Activated naive CD4-positive, alpha-beta T cell treated with anti-CD3 and anti-CD28 coated beads for 36 hours (primary cell): ENCODE measurements around the gene RBL1. TPM values are rescaled to one million over a fixed set of nuclear protein-coding genes. Genes with fewer than 3 reads are reported as not detected.
"Not testable (repeated sequence)": the region's sequence is repeated elsewhere in the genome, so short reads cannot be mapped to it uniquely, and the experiment has no call there.

ENCODE experiments used
- CTCF ChIA-PET: fragments of 350-600 bp; sonication (Branson Sonifier 250); formaldehyde crosslinking; loops from one replicate; lab custom pipeline; 2021; ENCODE audit warnings: antibody characterized with exemption; lab: Charles Lee
- DNase-seq: peaks from one replicate; pipeline ENCODE4 v3.0.0-alpha.2; 2020
- H3K27ac Mint-ChIP-seq: one replicate; pipeline ENCODE4 v1.8.0; 2021; ENCODE audit warnings: mild to moderate bottlenecking, mixed read lengths
- H3K27me3 Mint-ChIP-seq: one replicate; pipeline ENCODE4 v1.8.0; 2021; ENCODE audit warnings: low read depth, mixed read lengths
- H3K36me3 Mint-ChIP-seq: one replicate; pipeline ENCODE4 v1.8.0; 2021; ENCODE audit warnings: low read depth, mixed read lengths
- H3K4me1 Mint-ChIP-seq: one replicate; pipeline ENCODE4 v1.8.0; 2021; ENCODE audit warnings: low read depth, mixed read lengths
- H3K4me3 Mint-ChIP-seq: one replicate; pipeline ENCODE4 v1.8.0; 2021; ENCODE audit warnings: mild to moderate bottlenecking, moderate library complexity, mixed read lengths
- H3K9me3 Mint-ChIP-seq: one replicate; pipeline ENCODE4 v1.8.0; 2021; ENCODE audit warnings: mixed read lengths
- intact Hi-C: fragments of 100-400 bp; cut with micrococcal nuclease; formaldehyde crosslinking; loops from one replicate; pipeline ENCODE4 v1.15.1; 2023
- total RNA-seq, 2 experiments: library from RNA; stranded (reverse); gene quantifications; one replicate each; pipeline ENCODE4 v1.2.3, GENCODE V29; 2021

RBL1 gene
- total RNA-seq, 2 experiments from 2014 or later: 32.9 to 36.2 TPM

DNA sequence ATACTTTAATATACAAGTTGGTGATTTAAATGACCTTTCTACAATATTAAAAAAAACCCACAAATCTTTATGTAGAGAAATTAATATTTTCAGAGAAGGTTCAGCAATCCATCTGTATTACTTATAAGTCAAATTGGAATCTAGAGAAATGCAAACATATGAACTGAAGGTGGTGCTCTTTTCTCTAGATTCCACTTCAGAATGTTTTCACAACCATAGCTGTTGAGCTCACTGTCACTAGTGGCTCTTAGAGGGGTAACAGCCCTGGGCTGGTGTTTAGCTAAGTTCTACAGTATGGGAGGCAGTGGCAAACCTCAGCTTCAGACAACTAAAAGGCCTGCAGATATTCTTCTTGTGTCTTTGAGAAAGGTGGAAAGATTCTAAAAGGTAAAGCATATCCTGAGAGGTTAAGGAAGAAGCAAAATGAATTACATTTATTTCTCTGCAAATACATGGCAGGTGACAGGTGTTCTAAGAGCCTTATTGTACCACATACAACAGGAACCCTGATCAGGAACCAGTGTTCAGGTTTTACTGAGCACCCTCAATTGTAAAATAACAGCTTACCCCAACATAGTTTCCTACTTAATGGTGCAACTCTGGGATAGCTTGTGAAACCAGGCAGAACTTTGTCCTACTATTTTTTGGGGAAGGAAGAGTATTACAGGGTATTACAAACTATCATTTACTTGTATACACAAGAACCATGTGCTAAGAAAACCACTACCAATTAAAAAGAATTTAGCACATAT, 87.7 kb downstream of the RBL1 start:
- Mint-ChIP-seq H3K27me3 (no peaks in the 10 kb centered on the region), H3K27ac (no peak overlapping the region), H3K4me1 (peaks cover 17% of the 10 kb centered on the region), H3K36me3 (peaks cover 32% of the 10 kb centered on the region), H3K9me3 (no peaks in the 10 kb centered on the region), H3K4me3 (no peak overlapping the region)
- intact Hi-C loops: loop anchor here (5.0 kb wide), 1 partner anchor 184 kb away; no protein-coding TSS in a partner anchor
- CTCF ChIA-PET: interaction anchor here (0.6 to 1.9 kb wide), 9 partner anchors 9 to 228 kb away, joined by 3 to 7 read pairs (median 4); partner anchors contain the start of gene RBL1
- DNase-seq: no peak

DNA sequence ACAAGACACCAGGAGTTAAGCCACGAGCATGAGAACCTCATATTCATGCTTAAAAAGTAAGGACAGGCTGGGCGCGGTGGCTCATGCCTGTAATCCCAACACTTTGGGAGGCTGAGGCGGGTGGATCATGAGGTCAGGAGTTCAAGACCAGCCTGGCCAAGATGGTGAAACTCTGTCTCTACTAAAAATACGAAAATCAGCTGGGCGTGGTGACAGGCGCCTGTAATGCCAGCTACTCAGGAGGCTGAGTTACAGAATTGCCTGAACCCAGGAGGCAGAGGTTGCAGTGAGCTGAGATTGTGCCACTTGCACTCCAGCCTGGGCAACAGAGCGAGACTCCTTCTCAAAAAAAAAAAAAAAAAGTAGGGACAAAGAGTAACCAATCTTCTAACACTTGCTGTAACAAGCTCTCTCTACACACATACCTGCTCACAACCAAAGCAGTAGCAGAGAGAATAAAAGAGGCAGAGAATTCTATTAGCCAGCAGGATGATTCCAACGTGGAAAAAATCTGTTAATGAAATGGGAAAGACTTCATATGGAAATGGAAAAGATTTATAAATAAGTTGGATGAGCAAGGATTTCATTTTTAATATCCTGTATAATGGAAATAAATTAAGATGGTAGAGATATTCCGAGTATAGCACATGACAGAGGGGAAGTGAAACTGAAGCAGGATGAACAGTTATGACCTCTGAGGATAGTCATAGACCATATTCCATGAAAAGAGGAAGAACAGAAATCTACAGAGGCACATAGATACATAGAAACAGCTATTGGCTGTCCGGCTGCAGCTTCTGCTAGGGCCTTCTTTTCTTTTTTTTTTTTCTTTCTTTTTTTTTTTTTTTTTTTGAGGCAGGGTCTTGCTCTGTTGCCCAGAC, 90.5 kb downstream of the RBL1 start:
- H3K9me3 Mint-ChIP-seq, H3K4me3 Mint-ChIP-seq, H3K27me3 Mint-ChIP-seq, H3K27ac Mint-ChIP-seq, DNase-seq: not testable (repeated sequence)
- Mint-ChIP-seq H3K36me3 (peaks cover 26% of the 10 kb centered on the region), H3K4me1 (peaks cover 15% of the 10 kb centered on the region)
- intact Hi-C loops: loop anchor here (5.0 kb wide), 1 partner anchor 187 kb away; no protein-coding TSS in a partner anchor
- CTCF ChIA-PET: interaction anchor here (0.7 kb wide), 3 partner anchors 50 to 73 kb away, joined by 3 to 4 read pairs (median 4); no protein-coding TSS in a partner anchor

DNA sequence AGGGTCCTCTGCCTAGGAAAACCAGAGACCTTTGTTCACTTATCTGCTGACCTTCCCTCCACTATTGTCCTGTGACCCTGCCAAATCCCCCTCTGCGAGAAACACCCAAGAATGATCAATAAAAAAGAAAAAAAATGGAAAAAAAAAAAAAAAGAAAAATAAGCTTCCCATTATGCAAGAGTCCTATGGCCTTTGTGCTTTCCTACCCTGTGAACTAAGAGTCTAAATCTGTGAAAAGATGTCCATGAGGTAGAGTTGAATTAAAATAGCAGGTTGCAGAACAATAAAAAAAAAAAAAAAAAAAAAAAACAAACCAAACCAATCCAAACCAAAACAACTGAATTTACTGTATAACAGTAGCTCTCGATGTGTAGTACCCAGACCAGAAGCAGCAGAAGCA, 94.2 kb downstream of the RBL1 start:
- H3K4me3 Mint-ChIP-seq, intact Hi-C loops, DNase-seq, H3K9me3 Mint-ChIP-seq, CTCF ChIA-PET, H3K27me3 Mint-ChIP-seq, H3K27ac Mint-ChIP-seq: not testable (repeated sequence)
- peaks cover 12% of the 10 kb centered on the region for H3K4me1 Mint-ChIP-seq
- peaks cover 36% of the 10 kb centered on the region for H3K36me3 Mint-ChIP-seq

DNA sequence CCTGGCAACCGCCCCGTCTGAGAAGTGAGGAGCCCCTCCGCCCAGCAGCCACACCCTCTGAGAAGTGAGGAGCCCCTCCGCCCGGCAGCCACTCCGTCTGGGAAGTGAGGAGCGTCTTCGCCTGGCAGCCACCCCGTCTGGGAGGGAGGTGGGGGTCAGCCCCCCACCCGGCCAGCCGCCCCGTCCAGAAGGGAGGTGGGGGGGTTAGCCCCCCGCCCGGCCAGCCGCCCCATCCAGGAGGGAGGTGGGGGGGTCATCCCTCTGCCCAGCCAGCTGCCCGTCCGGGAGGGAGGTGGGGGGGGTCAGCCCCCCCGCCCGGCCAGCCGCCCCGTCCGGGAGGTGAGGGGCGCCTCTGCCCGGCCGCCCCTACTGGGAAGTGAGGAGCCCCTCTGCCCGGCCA, 95.6 kb downstream of the RBL1 start:
- CTCF ChIA-PET, H3K27me3 Mint-ChIP-seq, H3K4me3 Mint-ChIP-seq, H3K27ac Mint-ChIP-seq, intact Hi-C loops, H3K9me3 Mint-ChIP-seq, DNase-seq: not testable (repeated sequence)
- peaks cover 42% of the 10 kb centered on the region for H3K36me3 Mint-ChIP-seq
- H3K4me1 Mint-ChIP-seq: peaks cover 12% of the 10 kb centered on the region

DNA sequence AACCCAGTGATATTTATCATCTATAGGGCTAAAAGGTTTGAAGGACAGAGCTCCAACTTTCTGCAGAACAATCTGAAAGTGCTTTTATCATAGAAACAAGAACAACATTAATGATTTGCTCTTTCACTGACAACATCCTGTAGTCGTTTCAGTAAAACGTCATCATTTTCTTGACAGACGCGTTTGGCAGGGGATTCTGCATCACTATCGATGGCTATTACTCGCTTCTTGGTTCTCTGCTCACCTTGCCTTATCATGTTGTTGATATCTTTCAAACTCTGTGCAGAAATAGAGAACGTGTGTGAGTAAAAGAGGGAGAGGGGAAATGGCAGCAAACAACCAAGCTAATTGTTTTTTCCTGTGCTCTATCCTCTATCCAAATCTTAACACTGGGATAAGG, 97.1 kb downstream of the RBL1 start:
- Mint-ChIP-seq H3K36me3 (peaks cover 51% of the 10 kb centered on the region), H3K27me3 (no peaks in the 10 kb centered on the region), H3K9me3 (peaks cover 1% of the 10 kb centered on the region), H3K4me1 (peaks cover 14% of the 10 kb centered on the region), H3K4me3 (no peak overlapping the region), H3K27ac (peak overlapping the region; percentile 80)
- DNase-seq: no peak
- intact Hi-C loops: no loop called here
- CTCF ChIA-PET: interaction anchor here (0.6 kb wide), 1 partner anchor 287 kb away, joined by 7 read pairs; no protein-coding TSS in a partner anchor

DNA sequence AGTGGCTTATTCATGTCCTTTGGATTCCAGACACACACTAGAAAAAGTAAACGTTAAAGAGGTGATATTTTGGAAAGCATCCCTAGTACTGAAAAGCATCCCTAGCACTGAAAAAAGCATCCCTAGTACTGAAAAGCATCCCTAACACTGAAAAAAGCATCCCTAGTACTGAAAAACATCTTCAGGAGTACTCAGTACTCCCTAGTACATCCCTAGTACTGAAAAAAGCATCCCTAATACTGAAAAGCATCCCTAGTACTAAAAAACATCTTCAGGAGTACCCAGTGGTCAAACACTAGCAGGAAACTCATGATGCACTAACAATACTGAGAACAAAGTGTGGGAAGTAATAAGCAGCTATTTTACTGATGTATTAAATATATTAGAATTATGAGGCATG, 98.7 kb downstream of the RBL1 start:
- CTCF ChIA-PET: no interaction called here
- no peak for DNase-seq
- intact Hi-C loops: no loop called here
- H3K4me1 Mint-ChIP-seq: peaks cover 14% of the 10 kb centered on the region
- no peaks in the 10 kb centered on the region for H3K27me3 Mint-ChIP-seq
- peaks cover 45% of the 10 kb centered on the region for H3K36me3 Mint-ChIP-seq
- no peak overlapping the region for H3K27ac Mint-ChIP-seq
- H3K4me3 Mint-ChIP-seq: no peak overlapping the region
- H3K9me3 Mint-ChIP-seq: peaks cover 8% of the 10 kb centered on the region

DNA sequence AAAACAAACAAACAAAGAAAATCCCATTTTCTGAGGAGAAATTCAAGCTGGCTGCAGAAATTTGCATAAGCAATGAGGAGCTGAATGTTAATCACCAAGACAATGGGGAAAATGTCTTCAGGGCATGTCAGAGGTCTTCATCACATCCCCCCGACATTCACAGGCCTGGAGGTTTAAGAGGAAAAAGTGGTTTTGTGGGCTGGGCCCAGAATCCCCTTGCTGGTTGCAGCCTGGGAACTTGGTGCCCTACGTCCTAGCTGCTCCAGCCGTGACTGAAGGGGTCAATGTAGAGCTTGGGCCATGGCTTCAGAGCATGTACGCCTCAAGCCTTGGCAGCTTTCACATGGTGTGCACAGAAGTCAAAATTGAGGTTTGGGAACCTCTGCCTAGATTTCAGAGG, 101.6 kb downstream of the RBL1 start:
- H3K4me3 Mint-ChIP-seq, H3K9me3 Mint-ChIP-seq, H3K27me3 Mint-ChIP-seq, DNase-seq, intact Hi-C loops, H3K27ac Mint-ChIP-seq: not testable (repeated sequence)
- Mint-ChIP-seq H3K4me1 (peaks cover 28% of the 10 kb centered on the region), H3K36me3 (peaks cover 44% of the 10 kb centered on the region)
- CTCF ChIA-PET: interaction anchor here (1.3 kb wide), 1 partner anchor 14 kb away, joined by 7 read pairs; no protein-coding TSS in a partner anchor

DNA sequence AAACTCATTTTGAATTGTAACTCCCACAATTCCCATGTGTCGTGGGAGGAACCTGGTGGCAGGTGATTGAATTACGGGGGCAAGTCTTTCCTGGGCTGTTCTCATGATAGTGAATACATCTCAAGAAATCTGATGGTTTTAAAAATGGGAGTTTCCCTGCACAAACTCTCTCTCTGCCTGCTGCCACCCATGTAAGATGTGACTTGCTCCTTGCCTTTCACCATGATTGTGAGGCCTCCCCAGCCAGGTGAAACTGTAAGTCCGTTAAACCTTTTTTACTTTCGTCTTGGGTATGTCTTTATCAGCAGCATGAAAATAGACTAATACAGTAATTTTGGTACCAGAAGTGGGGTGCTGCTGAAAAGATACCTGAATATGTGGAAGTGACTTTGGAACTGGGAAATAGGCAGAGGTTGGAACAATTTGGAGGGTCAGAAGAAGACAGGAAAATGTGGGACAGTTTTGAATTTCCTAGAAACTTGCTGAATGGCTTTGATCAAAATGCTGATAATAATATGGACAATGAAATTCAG, 102.9 kb downstream of the RBL1 start:
- Mint-ChIP-seq H3K36me3 (peaks cover 43% of the 10 kb centered on the region), H3K4me1 (peaks cover 33% of the 10 kb centered on the region), H3K4me3 (no peak overlapping the region), H3K27ac (no peak overlapping the region), H3K27me3 (no peaks in the 10 kb centered on the region), H3K9me3 (peaks cover 8% of the 10 kb centered on the region)
- CTCF ChIA-PET: interaction anchor here (0.9 kb wide), 1 partner anchor 9 kb away, joined by 6 read pairs; no protein-coding TSS in a partner anchor
- no peak for DNase-seq
- intact Hi-C loops: no loop called here

DNA sequence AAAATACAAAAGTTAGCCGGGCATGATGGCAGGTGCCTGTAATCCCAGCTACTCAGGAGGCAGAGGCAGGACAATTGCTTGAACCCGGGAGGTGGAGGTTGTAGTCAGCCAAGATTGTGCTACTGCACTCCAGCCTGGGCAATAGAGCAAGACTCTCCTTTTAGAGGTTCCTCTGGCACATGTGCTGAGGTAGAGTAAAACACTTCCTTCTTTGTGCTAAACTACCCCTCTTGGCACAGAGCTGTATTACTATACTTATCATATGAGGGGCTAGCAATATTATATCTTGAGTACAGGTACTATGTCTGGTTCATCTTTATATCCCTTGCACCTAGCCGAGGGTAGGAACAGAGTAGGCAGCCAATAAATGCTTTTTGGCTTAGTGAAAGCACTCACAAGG, 104.1 kb downstream of the RBL1 start:
- DNase-seq: no peak
- Mint-ChIP-seq H3K9me3 (peaks cover 8% of the 10 kb centered on the region), H3K27ac (no peak overlapping the region), H3K36me3 (peaks cover 38% of the 10 kb centered on the region), H3K4me3 (no peak overlapping the region), H3K27me3 (no peaks in the 10 kb centered on the region), H3K4me1 (peaks cover 35% of the 10 kb centered on the region)
- CTCF ChIA-PET: interaction anchor here (0.9 kb wide), 1 partner anchor 8 kb away, joined by 6 read pairs; no protein-coding TSS in a partner anchor
- intact Hi-C loops: no loop called here

DNA sequence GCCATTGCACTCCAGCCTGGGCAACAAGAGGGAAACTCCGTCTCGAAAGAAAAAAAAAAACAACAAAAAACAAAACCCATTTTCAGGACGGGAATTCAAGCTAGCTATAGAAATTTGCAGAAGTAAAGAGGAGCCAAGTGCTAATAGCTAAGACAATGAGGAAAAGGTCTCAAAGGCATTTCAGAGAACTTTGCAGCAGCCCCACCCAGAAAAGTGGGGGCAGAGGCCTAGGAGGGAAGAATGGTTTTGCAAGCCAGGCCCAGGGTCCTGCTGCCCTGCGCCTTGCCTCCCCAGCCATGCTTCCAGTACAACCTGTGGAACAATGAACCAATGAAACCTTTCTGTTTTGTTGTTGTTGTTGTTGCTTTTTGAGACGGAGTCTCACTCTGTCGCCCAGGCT, 106.0 kb downstream of the RBL1 start:
- intact Hi-C loops: no loop called here
- CTCF ChIA-PET: no interaction called here
- Mint-ChIP-seq H3K27ac (peak overlapping the region; percentile 0), H3K4me1 (peaks cover 35% of the 10 kb centered on the region), H3K27me3 (no peaks in the 10 kb centered on the region), H3K9me3 (peaks cover 7% of the 10 kb centered on the region), H3K4me3 (no peak overlapping the region), H3K36me3 (peaks cover 25% of the 10 kb centered on the region)
- DNase-seq: no peak

DNA sequence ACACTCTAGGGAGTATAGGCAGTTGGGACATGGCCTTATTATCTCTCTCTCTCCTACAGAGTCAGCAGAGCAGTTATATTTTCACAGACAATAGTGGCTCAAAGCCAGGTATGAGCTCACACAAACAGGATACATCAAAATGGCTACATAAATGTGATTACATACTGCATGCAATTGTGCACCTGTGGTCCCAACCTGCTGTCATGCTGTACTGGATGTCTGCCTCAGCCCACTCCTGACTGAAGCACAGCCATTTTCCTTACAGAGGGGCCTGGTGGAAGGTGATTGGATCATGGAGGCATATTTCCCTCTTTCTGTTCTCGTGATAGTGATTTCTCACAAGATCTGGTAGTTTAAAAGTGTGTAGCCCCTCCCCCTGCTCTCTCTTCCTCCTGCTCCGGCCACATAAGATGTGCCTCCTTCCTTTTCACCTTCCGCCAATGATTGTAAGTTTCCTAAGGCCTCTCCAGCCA, 107.3 kb downstream of the RBL1 start:
- CTCF ChIA-PET: no interaction called here
- peaks cover 7% of the 10 kb centered on the region for H3K9me3 Mint-ChIP-seq
- peak overlapping the region; percentile 69 for H3K27ac Mint-ChIP-seq
- peaks cover 16% of the 10 kb centered on the region for H3K36me3 Mint-ChIP-seq
- H3K27me3 Mint-ChIP-seq: no peaks in the 10 kb centered on the region
- peak; percentile 58 for DNase-seq
- H3K4me1 Mint-ChIP-seq: peaks cover 35% of the 10 kb centered on the region
- H3K4me3 Mint-ChIP-seq: peak overlapping the region; percentile 5
- intact Hi-C loops: no loop called here

DNA sequence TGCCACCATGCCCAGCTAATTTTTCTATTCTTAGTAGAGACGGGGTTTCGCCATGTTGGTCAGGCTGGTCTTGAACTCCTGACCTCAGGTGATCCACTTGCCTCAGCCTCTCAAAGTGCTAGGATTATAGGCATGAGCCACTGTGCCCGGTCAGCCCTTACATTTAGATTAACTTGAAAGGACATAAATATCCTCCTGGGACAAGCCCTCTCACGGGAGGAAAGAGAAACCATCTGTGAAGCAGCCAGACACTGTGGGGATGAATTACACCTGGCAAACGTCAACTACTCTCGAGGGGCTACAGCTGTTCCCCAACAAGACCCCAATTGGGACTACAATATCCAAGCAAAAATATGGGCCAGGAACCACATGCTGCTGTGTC, 111.5 kb downstream of the RBL1 start:
- Mint-ChIP-seq H3K27ac (no peak overlapping the region), H3K4me3 (no peak overlapping the region), H3K9me3 (no peaks in the 10 kb centered on the region), H3K4me1 (peaks cover 20% of the 10 kb centered on the region), H3K36me3 (peaks cover 7% of the 10 kb centered on the region), H3K27me3 (no peaks in the 10 kb centered on the region)
- CTCF ChIA-PET: interaction anchor here (0.6 to 0.8 kb wide), 2 partner anchors 8 to 113 kb away, joined by 3 to 6 read pairs; no protein-coding TSS in a partner anchor
- intact Hi-C loops: no loop called here
- no peak for DNase-seq
